Panc1 (cell line): Measurements from ENCODE around the gene MSH4. TPM values are rescaled to one million over a fixed set of nuclear protein-coding genes. Genes with fewer than 3 reads are reported as not detected.
"Not testable (repeated sequence)": the region's sequence is repeated elsewhere in the genome, so short reads cannot be mapped to it uniquely, and the experiment has no call there.

ENCODE experiments used
- ATAC-seq: fragments of 200-7000 bp; cut with Tn5 transposase; 2 replicates; pipeline ENCODE4 v1.9.1; 2020; ENCODE audit warnings: mild to moderate bottlenecking, moderate library complexity
- BruUV-seq: library from RNA; stranded (reverse); fragments of 400-500 nt; replicated peaks from 2 replicates; lab custom pipeline; 2021; lab: Mats Ljungman, UMichigan
- CTCF ChIA-PET: fragments of 300-600 bp; sonication (Branson Sonifier 250); formaldehyde crosslinking; loops from one replicate; lab custom pipeline; 2022; ENCODE audit warnings: antibody characterized with exemption; lab: Charles Lee
- POLR2A ChIA-PET: fragments of 300-600 bp; sonication (Branson Sonifier 250); formaldehyde crosslinking; loops from one replicate; lab custom pipeline; 2022; ENCODE audit warnings: antibody characterized with exemption; lab: Charles Lee
- DNase-seq: peaks from one replicate; pipeline ENCODE4 v3.0.0-alpha.2; 2010; ENCODE audit warnings: low read depth, low spot score
- H3K27ac ChIP-seq: 2 replicates; pipeline ENCODE4 v1.5.1; 2011; ENCODE audit warnings: mild to moderate bottlenecking, low read length, inconsistent platforms
- H3K27me3 ChIP-seq: fragments of 200-500 bp; sonication (Bioruptor generic); 2 replicates; pipeline ENCODE4 v1.6.0; 2014; ENCODE audit warnings: low read length, inconsistent platforms; ENCODE audit not compliant: control insufficient read depth, insufficient read depth
- H3K36me3 ChIP-seq: fragments of 200-500 bp; sonication (Bioruptor generic); 2 replicates; pipeline ENCODE4 v1.5.1; 2014; ENCODE audit warnings: inconsistent platforms, mild to moderate bottlenecking, low read length, moderate library complexity; ENCODE audit not compliant: control insufficient read depth, insufficient read depth
- H3K4me1 ChIP-seq: 2 replicates; pipeline ENCODE4 v1.5.1; 2011; ENCODE audit warnings: inconsistent platforms, mild to moderate bottlenecking, low read length, moderate library complexity; ENCODE audit not compliant: control insufficient read depth, insufficient read depth
- H3K4me3 ChIP-seq, 2 experiments: 2 replicates each; pipeline ENCODE4 v1.5.1; 2011 to 2012; ENCODE audit warnings: low read depth in 2 of 2, low read length in 2 of 2, mild to moderate bottlenecking in 2 of 2, inconsistent platforms in 1 of 2, moderate library complexity in 1 of 2
- H3K9me3 ChIP-seq: fragments of 200-500 bp; sonication (Bioruptor generic); 2 replicates; pipeline ENCODE4 v1.5.1; 2014; ENCODE audit warnings: low read depth, mild to moderate bottlenecking, inconsistent platforms, low read length, moderate library complexity; ENCODE audit not compliant: control insufficient read depth, insufficient read depth
- POLR2AphosphoS5 ChIP-seq: IDR thresholded peaks from 2 replicates; pipeline ENCODE4 v1.6.1; 2012; ENCODE audit warnings: mild to moderate bottlenecking, low read depth, low read length, moderate library complexity
- REST ChIP-seq, 2 experiments: IDR thresholded peaks; 2 replicates each; pipeline ENCODE4 v1.6.1; 2011 to 2012; ENCODE audit warnings: low read depth in 2 of 2, control low read depth in 1 of 2, low read length in 1 of 2, mild to moderate bottlenecking in 1 of 2, moderate library complexity in 1 of 2; ENCODE audit not compliant: insufficient read depth in 1 of 2
- SIN3A ChIP-seq: IDR thresholded peaks from 2 replicates; pipeline ENCODE4 v1.6.1; 2012; ENCODE audit warnings: low read depth, mild to moderate bottlenecking, low read length, moderate library complexity, borderline replicate concordance; ENCODE audit not compliant: insufficient read depth
- TCF7L2 ChIP-seq: IDR thresholded peaks from 2 replicates; pipeline ENCODE4 v1.6.1; 2011; ENCODE audit warnings: mild to moderate bottlenecking, low read depth, low read length, inconsistent platforms
- in situ Hi-C: cut with HindIII; loops from 2 replicates; pipeline ENCODE4 v1.10.0; 2016; ENCODE audit warnings: low sequenced_read_pairs, low pct_unique_long_range_greater_than_20kb
- intact Hi-C: fragments of 100-400 bp; cut with micrococcal nuclease; formaldehyde crosslinking; loops from one replicate; pipeline ENCODE4 v1.10.0; 2022; ENCODE audit not compliant: unreplicated experiment
- total RNA-seq: library from RNA; stranded (reverse); gene quantifications from one replicate; pipeline ENCODE4 v1.2.1, GENCODE V29; 2021; ENCODE audit not compliant: unreplicated experiment
- TF ChIP-seq, protein P1 (sequence below): fragments of 450-650 bp; IDR thresholded peaks from 2 replicates; pipeline ENCODE4 v1.5.1; 2017; ENCODE audit warnings: mild to moderate bottlenecking

MSH4 gene
- total RNA-seq, 1 experiment from 2014 or later: 0.26 TPM

GRCh38 chr1:75937034-75937433 is 140.4 kb downstream of the MSH4 start:
- BruUV-seq: no TSS peak
- intact Hi-C loops: no loop called here
- Histone ChIP-seq H3K36me3 (no peaks in the 10 kb centered on the region), H3K27me3 (no peaks in the 10 kb centered on the region), H3K9me3 (no peaks in the 10 kb centered on the region), H3K27ac (no peak overlapping the region), H3K4me1 (no peaks in the 10 kb centered on the region), H3K4me3 (no peak overlapping the region)
- ChIA-PET POLR2A (no interaction called here), CTCF (no interaction called here)
- ATAC-seq (no peak), DNase-seq (no peak)
- TF ChIP-seq SIN3A (no peak), TCF7L2 (no peak), REST (IDR thresholded peaks at IDR 0.05; ENCODE audit: insufficient read depth in 1 of 2, low read depth in 2 of 2, low read length in 1 of 2) (no peak), POLR2AphosphoS5 (no peak)
- TF ChIP-seq, protein P1, sequence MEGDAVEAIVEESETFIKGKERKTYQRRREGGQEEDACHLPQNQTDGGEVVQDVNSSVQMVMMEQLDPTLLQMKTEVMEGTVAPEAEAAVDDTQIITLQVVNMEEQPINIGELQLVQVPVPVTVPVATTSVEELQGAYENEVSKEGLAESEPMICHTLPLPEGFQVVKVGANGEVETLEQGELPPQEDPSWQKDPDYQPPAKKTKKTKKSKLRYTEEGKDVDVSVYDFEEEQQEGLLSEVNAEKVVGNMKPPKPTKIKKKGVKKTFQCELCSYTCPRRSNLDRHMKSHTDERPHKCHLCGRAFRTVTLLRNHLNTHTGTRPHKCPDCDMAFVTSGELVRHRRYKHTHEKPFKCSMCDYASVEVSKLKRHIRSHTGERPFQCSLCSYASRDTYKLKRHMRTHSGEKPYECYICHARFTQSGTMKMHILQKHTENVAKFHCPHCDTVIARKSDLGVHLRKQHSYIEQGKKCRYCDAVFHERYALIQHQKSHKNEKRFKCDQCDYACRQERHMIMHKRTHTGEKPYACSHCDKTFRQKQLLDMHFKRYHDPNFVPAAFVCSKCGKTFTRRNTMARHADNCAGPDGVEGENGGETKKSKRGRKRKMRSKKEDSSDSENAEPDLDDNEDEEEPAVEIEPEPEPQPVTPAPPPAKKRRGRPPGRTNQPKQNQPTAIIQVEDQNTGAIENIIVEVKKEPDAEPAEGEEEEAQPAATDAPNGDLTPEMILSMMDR: no peak
- in situ Hi-C loops: no loop called here

DNA sequence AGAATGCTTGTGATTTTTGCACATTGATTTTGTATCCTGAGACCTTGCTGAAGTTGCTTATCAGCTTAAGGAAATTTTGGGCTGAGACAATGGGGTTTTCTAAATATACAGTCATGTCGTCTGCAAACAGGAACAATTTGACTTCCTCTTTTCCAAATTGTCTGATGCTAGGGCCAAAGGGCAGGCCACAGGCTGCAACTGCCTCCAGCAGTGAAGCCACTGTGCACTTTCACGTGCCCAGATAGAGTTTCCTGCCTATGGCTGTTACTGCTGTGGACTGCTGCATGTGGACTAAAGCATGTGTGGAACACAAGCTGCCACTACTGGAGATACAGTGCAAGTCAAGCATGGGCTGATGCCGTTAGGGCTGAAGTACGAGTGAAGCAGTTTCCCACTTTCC is 146.4 kb downstream of the MSH4 start:
- H3K27me3 ChIP-seq, POLR2A ChIA-PET, H3K27ac ChIP-seq, CTCF ChIA-PET, intact Hi-C loops, BruUV-seq, in situ Hi-C loops, H3K4me3 ChIP-seq, ATAC-seq, H3K4me1 ChIP-seq, DNase-seq, H3K9me3 ChIP-seq, H3K36me3 ChIP-seq: not testable (repeated sequence)

DNA sequence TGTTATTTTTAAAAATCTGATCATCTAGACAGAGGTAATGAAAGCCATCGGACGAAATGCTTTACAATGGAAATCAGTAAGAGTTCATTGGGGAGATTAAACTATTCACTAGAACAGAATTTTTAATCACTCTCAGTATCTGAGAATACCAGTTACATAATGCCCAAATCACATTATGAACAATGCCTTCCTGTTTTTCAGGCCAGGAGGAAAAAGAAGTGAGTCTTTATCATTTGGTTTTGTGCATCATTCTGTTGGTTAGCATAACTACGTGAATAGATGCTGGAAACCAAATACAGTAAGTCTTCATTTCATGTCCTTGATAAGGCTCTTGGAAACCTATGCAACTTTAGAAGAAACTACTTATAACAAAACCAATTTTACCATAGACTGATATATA is 153.5 kb downstream of the MSH4 start:
- H3K27ac ChIP-seq: no peak overlapping the region
- ChIA-PET CTCF (no interaction called here), POLR2A (no interaction called here)
- TF ChIP-seq SIN3A (no peak), REST (IDR thresholded peaks at IDR 0.05; ENCODE audit: insufficient read depth in 1 of 2, low read depth in 2 of 2, low read length in 1 of 2) (no peak), TCF7L2 (no peak), POLR2AphosphoS5 (no peak)
- TF ChIP-seq, protein P1: no peak
- BruUV-seq: no TSS peak
- intact Hi-C loops: no loop called here
- H3K27me3 ChIP-seq: no peaks in the 10 kb centered on the region
- no peaks in the 10 kb centered on the region for H3K4me1 ChIP-seq
- no peak overlapping the region for H3K4me3 ChIP-seq
- ATAC-seq: no peak
- no peaks in the 10 kb centered on the region for H3K36me3 ChIP-seq
- no peaks in the 10 kb centered on the region for H3K9me3 ChIP-seq
- in situ Hi-C loops: no loop called here
- DNase-seq: no peak
